Right kidney (tissue), 1 donor: ENCODE results near the gene SLC43A3.

Experiments used
- DNase-seq: peaks from one replicate; pipeline ENCODE4 v3.0.0-alpha.2; 2016

Gene SLC43A3

GRCh38 chr11:57359396-57359795, 67.5 kb downstream of the SLC43A3 start:
- DNase-seq = no peak

- no peak for DNase-seq
These were observed 67.9 kb downstream of the SLC43A3 start for GRCh38 chr11:57358991-57359390.

GRCh38 chr11:57358543-57358961, 68.4 kb downstream of the SLC43A3 start:
- no peak for DNase-seq

GRCh38 chr11:57357856-57358255, 69.1 kb downstream of the SLC43A3 start:
- no peak for DNase-seq

GRCh38 chr11:57357310-57357709, 69.6 kb downstream of the SLC43A3 start:
- no peak for DNase-seq
